ENCODE data around the gene SIRPG.
"Not testable (repeated sequence)": the region's sequence is repeated elsewhere in the genome, so short reads cannot be mapped to it uniquely, and the experiment has no call there.

SIRPG gene

DNA sequence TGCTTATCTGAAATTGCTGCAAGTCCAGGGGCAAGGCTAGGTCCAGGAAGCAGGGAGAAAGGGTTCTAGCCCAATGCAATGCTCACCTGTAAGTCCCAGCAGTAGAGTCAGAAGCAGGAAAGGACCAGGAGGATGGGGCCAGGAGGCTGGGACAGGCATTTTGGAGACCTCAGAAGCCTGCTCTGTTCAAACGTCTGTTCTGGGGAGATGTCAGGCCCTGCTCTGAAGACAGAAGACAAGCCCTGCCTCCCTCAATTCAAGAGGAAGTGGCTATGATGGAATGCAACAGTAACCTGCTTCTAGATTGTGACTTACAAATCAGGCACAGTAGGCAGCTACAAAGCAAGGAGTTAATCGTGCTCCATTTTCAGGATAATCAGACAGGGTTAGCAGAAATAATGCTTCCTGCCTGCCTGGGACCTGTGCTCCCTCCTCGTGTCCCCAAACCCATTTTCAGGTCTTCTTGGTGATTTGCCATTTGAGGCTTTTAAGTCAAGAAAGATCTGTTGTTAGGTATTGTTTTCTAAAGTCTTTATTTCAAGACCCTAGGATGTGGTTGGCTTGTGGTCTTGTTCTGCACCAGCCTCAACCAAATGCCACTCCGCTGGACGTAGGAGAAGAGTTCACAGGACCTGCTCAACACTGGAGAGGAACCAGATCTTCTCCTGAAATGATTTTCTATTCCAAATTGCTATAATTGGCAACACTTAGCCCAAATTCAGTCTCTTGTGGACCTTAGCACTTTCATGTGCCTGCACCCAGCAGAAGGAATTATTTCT lies at the start of gene SIRPG:
SIRPG (minus strand) TSS at position 224 of the 779 bp plus-strand sequence; CDS start at position 159, 65 bp downstream.
- no peak for DNase-seq

GRCh38 chr20:1706887-1707286 lies 49.3 kb upstream of the SIRPG start:
- DNase-seq = not testable (repeated sequence)

GRCh38 chr20:1706079-1706478 lies 48.5 kb upstream of the SIRPG start:
- no peak for DNase-seq

- DNase-seq = no peak
These were observed 45.3 kb upstream of the SIRPG start for GRCh38 chr20:1702855-1703254.

GRCh38 chr20:1702328-1702727 lies 44.7 kb upstream of the SIRPG start:
- DNase-seq = no peak

DNA sequence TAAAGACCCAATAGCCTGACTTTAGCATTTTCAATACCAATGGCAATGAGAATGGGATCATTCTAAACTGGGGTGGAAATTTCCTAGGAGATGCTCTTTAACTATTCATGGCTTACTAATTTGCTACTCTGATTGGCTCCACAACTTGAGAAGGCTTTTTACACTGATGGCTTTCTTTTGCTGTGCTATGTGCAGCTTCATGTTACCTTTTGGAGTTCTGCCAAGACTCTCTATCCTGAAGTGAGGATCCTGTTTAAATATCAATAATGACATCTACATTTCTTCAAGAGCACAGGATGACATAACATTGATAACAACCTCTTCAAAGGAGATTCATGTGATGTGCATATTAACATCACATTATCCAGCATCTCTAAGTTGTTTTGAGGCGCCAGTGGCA lies 43.4 kb upstream of the SIRPG start:
- DNase-seq = peak; percentile 51

GRCh38 chr20:1697592-1697991 lies 40.0 kb upstream of the SIRPG start:
- DNase-seq = no peak

DNA sequence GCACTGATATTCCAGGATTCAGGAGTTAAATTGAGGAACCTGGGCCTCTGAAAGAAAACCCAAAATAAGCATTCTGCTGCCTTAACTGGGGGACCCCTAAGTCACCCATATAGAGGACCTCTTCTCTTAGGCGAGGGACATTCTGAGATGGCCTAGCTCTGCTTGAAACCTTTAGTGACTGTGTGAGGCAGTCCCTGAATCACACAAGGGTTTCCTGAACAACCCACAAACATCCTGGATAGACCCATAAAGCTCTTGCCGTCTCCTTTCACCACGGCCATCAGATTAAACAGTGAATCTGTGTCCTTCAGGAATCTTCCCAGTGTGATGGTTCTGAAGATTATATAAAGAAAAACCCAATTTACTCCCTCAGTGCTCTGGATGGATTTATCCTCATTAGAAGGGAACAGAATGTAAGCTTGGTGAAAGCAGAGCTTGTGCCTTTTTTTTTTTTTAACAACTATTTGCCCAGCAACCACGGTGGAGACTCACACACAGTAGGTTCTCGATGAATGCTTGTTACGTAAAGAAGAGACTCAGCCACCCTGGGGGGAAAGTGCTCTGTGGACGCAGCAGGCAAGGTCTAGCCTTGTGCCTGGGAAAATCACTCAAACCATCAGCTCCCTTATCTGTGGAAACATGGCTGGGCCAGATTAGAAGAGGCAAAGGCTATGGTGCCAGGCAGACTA lies 39.1 kb upstream of the SIRPG start:
- DNase-seq = no peak

GRCh38 chr20:1694672-1695071 lies 37.1 kb upstream of the SIRPG start:
- no peak for DNase-seq

DNA sequence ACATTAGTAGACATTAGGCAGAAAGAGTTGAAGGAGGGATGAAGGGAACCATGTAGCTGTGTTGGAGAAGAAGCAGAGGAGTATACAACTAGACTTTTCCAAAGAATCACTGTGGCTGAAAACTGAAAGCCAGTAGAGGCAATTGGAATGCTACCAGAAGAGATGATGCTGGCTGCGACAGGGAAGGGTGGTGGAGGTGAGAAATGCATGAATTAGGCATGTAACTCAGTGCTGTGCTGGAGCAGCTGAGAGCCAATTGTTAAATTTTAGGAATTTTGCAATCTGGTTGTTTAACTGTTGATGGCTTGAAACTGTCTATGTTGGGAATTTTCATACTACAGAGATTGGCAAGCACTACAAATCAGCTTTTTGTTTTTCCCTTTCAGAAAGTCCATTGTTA lies 35.8 kb upstream of the SIRPG start:
- no peak for DNase-seq

DNA sequence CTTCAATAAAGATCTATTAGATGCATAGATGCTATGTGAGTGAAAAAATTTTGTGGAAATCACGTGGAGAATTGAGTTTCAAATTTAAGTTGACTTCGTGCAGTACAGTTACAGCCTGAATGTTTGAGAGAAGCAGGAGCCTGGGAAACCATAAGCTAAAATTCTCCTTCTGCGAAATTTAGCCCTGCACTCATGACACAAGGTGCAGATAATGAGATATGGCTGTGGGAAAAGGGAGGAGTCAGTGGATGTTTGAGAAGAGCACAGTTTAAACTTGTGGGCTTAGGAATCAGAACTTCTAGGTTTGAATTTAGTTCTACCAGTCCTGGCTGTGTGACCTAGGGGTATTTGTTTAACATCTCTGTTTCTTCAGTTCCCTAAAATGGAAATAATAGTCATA lies 32.1 kb upstream of the SIRPG start:
- no peak for DNase-seq

DNA sequence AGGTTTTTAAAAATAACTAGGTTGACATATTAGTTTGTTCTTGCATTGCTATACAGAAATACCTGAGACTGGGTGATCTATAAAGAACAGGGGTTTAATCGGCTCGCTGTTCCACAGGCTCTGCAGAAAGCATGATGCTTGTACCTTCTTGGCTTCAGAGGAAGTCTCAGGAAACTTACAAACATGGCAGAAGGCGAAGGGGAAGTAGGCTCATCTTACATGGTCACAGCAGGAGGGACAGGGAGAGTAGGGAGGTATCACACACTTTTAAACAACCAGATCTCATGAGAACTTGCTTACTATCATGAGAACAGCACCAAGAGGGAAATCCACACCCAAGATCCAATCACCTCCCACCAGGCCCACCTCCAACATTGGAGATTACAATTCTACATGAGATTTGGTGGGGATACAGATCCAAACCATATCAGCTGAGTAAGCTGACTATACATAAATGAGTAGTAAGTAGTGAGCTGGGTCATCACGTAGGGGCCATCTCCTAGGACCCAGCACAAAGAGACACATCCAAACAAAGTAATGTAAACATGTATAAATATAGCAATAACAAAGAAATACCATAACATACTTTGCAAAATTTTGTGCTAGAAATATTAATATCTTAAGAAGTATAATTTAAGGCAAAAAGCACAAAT lies 31.4 kb upstream of the SIRPG start:
- no peak for DNase-seq

GRCh38 chr20:1687053-1687452 lies 29.5 kb upstream of the SIRPG start:
- DNase-seq = no peak

DNA sequence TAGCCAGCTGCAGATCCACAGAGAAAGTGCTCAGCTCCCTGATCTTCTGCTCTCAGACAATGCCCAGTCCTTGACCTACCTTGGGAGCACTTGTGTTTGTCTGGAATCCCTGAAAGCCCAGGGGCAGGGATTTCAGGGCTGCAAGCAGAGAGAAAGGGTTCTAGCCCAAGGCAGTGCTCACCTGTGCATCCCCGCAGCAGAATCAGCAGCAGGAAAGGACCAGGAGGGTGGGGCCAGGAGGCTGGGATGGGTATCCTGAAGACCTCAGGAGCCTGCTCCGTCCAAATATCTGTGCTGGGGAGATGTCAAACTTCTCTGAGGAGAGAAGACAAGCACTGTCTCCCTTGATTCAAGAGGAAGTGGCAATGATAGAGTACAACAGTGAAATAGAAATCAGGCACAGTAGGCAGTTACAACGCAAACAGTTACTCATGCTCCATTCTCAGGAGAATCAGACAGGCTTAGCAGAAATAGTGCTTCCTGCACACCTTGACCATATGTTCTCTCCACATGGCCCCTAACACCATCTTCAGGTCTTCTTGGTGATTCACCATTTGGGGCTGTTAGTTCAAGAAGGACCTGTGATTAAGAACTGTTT lies 28.7 kb upstream of the SIRPG start:
- DNase-seq = no peak

DNA sequence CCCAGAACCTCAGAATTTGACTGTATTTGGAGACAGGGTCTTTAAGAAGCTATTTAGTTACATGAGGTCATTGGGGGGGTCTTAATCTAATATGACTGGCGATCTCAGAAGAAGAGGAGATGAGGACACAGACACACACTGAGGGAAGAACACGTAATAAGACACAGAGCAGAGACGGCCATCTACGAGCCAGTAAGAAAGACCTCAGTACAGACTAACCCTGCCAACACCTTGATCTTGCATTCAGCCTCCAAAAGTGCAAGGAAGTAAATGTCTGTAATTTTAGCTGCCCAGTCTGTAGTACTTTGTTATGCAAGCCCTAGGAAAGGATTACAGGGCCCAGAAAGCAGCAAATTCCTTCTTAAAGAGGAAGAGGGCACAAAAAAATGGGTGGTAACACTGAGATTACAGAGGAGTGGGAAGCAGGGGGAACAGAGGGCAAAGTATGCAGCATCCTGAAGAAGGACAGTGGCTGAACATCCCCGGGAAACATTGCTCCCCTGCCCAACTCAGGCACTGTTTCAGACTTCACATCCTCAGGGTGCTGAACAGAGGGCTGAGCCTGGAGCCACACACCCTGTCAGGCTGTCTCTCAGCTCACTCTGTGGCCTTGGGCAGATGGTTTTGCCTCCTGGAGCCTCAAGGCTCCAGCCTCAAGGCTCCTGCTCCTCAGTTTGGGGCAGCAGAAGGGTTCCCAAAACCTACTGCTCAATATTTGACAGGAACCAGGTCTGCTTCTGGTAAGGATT lies 27.9 kb upstream of the SIRPG start:
- DNase-seq = no peak

DNA sequence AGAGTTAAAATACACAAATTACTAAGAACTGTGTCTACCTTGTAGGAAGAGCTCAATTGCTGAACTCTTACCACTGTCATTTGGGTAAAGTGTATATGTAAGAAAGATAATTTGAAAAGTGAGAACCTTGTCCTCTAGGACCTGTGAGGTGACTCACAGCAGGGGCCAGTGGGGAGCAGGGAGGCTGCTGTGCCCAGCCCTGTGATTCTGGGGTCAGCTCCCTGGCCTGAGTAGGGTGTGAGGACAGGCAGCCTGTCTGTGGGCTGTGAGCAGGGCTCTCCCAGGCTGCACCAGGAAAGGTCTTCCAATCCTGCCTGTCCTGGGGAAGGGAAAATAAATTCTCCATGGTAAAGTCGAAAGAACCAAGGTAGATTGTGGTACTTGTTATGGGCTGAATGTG lies 27.3 kb upstream of the SIRPG start:
- no peak for DNase-seq

DNA sequence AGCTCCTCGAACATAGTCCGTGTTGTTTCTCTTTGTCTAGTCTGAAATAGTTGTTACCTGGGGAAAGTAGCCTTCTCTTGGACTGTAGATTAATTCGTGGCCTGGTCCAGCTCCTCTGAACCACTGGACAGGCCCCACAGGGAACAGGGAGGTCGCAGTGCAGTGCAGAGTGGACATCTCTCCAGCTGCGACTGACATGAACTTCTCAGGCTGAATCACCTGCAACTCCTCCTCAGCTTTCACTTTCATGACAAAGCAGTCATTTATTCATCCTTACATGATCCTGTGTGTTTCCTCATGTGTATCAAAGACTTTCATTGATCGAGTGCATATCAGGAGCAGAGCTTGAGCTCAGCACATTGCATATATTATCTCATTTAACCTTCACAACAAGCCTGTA lies 19.1 kb upstream of the SIRPG start:
- DNase-seq = no peak

DNA sequence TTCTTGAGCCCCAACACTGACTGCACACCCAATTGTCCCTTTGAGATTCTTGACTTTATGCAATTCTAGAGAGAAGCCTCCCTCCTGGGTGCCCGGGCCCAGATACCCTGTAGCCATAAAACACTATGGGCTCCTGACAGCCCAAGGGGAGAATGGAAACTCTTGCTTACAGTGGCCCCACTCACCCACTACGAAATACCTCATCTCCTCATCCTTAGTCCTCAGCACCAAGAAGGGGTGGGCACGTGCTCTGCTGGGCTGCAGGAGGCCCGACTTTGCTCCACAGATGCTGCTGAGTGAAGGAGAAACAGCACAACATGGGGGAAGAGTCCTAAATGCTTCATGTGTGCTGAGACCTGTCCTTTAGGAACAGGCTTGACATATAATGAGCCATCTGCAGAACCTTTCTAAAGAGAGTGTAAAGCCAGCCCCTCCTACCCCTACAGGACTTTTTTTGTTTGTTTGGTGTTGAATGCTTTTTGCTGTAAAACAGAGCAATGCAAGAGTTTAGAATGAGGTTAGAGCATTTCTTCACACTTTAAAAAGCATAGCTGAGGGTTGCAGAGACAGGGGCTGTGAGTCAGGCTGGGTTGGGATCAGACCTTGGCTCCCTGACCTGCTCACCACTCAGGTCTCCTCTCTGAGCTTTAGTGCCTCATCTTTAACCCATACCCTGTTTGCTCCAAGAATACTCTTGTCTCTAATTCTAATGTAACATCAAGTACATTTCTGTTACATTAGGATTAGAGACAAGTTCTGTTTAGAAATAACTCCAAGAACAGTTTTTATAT lies 17.6 kb upstream of the SIRPG start:
- DNase-seq = no peak

GRCh38 chr20:1674361-1674760 lies 16.8 kb upstream of the SIRPG start:
- DNase-seq = no peak

- no peak for DNase-seq
These were observed 15.8 kb upstream of the SIRPG start for GRCh38 chr20:1673424-1673823.

GRCh38 chr20:1672728-1673127 lies 15.1 kb upstream of the SIRPG start:
- no peak for DNase-seq
